Glomerular visceral epithelial cell (primary cell): ENCODE results near the gene CYB561D2.

ENCODE experiments used
- DNase-seq: peaks from one replicate; pipeline ENCODE4 v3.0.0-alpha.2; 2016; ENCODE audit errors: extremely low spot score

The CYB561D2 gene

DNA sequence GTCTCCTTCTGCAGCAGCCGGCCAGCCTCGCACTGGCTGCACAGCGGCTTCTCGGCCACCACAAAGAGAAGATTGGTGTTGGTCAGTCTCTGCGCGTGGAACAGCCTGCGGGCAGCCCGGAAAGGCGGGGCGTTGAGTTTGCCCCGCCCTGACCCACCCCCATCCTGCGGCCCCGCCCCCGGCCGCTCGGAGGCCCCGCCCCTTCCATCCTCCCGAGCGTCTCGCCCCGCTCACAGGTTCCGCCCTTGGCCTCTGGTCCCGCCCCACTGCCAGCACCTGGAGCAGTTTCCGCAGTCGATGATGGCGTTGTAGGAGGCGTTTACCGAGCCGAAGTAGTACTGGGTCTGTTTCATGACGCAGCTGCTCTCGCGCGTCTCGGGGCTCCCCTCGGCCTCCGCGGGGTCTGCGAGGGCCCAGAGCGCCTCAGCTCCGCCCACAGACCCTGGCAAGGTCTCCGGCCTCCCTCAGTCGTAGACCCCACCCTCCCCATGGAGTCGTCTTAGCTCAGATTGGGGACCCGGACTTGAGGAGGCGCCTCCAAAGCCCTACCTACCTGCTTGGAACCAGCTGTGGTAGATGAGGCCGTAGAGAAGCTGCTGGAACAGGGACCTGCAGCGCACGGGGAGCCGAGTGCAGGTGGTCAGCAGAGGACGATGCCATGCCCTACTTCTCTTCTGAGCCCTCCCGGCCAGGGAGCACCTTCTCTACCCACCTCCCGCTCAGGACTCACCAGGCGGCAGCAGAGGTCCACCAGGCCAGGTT, 14.6 kb downstream of the CYB561D2 start:
- peak; percentile 75 for DNase-seq

DNA sequence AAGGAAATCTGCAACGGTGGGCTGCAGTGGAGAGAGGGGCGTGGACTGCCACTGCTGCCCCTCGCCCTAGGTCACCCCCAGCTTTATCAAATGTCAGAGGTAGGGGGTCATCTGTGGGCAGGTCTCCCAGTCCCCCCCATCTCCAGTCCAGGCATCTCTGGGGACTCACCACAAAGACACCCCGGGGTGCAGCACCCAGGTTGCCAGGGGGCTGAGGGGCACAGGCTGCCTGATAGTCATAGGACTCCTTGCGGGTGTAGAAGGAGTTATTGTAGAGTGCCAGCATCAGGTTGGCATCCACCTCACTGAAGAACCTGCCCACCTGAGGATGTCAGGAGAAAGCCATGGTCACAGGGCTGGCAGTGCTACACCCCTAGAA, 15.2 kb downstream of the CYB561D2 start:
- no peak for DNase-seq

DNA sequence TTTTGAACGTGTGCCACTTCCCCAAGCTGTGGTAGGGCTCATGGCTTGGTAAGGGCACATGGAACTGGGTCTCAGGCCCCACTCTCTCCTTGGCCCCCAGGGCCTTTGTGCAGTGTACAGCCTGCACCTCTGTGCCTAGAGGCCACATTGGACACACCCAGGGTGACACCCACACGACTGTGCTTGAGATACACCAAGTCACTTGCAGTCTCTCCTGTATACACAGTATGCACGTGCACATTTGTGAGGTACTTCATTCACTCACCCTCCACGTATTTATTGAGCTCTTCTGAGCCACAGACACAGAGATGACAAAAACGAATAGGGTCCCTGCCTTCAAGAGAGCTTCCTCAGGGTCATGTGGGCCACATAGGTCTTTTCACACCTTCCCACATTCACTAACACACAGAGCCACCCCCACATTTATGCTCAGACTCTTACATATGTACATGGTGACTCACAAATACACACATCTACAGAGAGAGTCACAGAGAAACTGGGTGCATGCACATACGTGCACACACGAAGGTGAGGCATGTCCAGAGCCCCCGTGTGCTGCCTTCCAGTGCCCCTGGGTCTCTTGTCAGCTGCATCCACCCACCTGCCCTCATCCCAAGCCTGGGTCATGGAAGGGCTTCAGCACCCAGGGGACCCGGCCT, 18.5 kb downstream of the CYB561D2 start:
- DNase-seq, result no peak

DNA sequence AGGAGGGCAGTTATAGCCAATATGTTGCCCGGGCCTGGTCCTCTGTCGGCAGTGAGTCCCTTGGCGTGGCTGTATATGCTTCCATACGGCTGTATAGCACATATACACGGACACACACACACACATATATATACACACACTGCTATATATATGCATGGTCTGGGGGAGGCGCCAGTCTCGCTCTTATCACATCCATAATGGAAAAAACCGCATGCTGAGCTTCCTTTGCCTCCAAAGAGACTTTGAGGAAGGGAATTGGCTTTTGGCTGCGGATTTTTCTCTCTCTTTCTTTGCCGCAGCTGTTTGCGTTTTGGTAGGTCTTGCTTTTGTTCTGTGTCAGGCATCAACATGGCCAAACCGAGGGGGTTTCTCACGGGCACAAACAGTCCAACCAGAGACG, 19.9 kb downstream of the CYB561D2 start:
- no peak for DNase-seq

DNA sequence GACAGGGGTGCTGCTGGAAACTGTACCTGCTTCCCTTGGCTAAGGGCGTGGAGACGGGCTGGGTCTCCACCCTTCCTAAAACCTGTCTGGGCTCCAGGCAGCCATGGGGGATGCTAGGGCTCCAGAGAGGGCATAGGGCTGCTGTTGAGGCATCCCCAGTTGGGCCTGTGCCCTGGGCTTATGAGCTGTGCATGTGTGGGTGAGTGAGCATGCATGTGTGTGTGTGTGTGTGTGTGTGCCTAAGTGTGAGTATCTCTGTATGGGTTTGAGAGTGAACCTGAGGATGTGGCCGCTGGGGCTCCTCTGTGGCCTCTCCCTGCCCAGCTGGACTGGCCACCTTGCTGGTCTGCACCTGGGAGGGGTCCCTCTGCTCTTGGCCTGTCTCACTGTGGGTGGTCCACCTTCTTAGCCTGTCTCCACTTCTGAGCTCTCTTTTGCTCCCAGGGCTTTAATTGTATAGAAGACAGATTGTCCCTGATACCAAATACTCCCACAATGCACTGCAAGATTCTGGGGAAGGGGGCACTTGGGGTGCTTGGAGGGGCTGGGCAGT, 20.5 kb downstream of the CYB561D2 start:
- DNase-seq, result no peak

DNA sequence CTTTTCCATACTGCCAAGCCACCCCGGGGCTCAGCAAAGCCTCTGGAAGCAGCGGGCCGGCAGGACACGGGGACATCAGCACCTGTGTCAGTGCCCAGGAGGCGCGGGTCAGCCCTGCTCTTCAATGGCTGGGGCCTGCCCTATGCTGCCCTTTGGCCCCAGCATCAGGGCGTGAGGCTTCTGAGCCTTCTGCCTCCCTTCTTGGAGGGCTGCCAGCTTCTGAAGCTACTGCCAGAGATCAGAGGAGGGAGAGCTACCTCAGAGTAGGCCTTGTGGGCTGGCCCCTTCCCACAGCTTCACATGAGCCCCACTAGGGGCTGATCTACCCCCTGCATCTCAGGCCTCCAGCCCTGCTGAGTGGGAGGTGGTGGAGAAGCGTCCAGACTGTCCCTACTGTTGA, 21.7 kb downstream of the CYB561D2 start:
- no peak for DNase-seq

DNA sequence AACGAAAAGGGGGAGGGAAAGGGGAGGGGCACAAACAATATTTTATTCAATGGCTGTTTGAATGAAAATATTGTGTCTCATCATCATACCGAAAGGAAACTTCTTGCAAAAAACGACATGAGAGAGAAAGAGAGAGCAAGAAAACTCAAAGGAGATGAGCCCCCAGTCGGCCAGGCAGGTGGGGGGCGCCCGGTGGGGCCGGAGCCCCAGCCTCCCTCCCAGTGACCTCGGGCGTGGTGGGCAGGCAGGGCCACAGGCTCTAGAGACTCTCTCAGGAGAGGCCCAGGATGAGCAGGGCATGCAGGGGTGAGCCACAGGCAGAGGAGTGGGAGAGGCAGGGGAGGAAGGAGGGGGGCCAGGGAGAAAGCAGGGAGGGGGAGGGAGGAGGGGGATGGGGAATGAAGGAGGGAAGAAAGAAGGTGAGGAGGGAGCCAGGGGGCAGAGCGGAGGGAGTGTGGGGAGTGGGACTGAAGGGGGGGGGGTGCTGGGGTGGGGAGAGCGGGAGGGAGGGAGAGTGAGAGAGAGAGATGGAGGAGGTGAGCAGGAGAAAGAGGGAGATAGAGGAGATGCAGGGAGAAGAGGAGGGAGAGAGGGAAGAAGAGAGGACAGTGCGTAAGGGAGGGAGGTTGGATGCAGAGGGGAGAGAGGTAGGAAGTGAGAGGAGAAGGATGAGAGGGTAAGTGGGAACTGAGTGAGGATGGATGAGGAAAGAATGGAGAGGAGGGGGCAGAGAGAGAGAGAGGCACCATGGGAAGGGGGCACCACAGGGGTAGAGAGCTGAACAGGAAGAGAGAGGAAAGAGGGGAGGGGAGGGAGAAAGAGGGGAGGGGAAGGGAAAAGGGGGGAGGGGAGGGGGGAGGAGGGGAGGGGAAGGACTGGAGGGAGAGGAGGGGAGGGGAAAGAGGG, 22.7 kb downstream of the CYB561D2 start:
- no peak for DNase-seq

DNA sequence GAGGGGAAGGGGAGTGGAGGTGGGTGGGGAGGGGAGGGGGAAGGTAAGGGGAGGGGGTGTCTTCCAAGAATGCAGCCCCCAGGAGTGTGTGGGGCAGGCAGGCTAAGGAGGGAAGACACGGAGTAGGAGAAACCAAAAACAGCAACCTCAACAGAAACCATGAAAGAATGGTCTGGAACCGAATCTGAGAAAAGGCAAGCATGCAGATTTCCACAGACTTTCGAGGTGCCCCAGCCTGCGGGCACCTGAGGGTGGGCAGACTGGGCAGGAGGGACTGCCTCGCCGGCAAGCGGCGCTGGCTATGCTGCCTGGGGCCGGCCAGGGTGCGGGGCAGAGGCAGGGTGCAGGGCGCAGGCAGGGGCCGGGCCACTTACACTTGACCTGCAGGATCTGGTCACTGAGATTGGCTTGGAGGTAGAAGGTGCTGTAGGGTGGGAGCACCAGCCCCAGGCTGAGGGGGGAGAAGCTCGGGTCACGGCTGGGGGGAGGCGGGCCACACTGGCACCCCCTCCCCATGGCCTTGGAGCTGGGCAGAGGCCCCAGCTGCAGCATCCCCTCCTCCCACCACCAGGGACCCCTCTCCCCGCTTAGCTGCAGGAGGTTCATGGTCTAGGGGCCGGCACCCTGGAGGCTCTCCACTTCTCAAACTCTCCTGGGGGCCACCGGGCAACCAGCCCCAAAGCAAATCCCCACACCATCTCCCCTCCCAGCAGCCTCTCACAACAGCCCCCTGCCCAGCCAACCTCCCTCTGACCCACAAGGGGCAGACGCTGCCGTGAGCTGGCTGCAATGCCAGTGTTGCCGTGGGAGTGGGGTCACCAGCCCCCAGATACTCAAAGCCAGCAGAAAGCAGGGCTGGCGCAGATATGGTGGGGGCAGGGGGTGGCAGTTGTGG, 23.9 kb downstream of the CYB561D2 start:
- DNase-seq, result no peak

DNA sequence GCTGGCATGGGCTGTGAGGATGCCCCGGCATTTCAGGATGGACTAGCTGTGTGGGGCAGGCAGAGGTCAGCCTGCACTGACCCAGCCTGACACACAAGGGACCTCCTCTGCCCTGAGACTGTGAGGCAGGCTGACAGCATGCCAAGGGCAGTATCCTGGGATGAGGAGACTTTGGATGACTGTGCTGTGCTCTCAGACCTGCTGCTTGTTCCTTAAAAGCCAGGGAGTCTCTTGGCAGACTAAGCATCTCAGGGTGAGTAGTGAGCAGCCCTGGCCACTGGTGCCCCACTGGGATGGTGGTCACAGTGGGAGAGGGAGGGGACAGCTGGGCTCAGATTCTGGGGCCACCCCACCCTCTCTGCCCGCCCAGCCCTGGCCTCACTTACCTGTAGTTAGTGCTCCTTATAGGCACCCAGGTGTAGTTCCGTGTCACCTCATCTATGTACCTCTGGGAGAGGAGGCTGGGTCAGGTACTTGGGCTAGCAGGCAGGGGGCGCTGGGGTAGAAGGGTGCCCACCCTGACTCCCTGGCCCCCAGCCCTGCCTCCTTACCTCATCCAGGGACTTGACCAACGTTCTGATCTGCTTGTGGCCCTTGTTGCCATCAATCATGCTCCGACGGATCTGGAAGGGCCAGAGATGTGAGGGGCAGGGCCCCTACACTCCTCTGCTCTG, 24.7 kb downstream of the CYB561D2 start:
- DNase-seq, result no peak

DNA sequence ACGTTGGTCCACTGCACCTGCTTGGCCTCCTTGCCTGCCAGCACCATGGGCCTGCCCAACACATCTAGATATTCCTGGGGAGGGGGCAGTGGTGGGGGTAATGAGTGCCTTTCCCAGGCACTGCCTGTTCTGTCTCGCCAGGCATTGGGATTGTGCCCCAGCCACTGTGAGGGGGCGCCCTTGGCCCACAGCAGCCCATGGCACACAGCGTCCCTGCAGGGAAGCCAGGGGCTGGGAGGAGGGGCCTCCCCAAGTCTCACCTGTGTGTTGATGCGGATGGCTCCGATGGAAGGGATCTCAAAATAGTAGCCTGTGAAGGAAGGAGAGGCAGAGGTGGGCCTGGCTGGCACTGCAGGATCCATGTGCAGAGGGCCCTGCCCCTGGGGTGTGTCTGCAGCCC, 27.4 kb downstream of the CYB561D2 start:
- no peak for DNase-seq

DNA sequence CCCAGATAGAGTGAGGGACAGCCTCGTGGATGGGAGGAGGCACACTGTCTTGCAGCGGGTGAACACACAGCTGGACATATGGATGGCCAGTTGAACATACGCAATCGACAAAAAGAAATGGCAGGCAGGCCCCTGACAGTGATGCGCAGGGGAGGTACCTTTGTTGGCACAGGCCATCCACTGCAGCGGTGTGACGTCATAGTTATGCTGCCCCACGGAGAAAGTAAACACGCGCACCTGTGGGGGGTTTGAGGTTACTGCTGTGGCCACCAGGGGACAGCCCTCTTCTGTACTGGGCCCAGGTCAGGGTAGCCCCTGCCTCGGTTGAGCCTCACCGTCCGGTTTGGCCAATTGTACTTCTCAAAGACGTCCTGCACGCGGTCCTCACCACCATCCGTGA, 28.1 kb downstream of the CYB561D2 start:
- no peak for DNase-seq

DNA sequence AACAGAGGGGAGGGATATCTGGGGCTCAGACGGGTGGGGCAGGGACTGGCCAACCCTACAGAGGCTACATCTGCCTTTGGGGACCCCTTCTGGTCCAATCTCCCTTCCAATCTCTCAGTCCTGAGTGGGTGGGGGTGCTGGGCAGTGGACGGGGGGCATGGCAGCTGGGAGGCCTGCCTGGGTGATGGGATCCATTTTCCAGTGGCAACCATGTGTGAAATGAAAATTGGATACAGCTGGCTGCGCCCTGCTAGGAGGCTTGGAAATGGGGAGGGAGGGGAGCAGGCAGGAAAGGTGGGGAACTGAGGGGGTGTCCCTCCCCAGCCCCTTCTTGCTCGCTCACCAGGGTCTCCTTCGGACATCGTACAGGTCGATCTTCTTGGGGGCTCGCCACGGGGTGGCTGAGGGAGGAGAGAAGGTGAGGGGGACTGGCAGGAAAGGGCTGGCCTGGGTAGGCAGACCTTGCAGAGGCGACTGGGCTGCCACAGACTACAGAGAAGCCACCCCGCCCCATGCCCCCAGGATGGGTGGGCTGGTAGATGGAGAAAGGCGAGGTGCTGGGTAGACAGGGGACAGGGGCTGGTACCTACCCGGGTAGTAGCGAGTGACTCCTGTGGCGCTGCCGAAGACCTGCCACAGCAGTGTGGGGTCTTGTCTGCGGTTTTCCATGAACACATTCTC, 29.9 kb downstream of the CYB561D2 start:
- no peak for DNase-seq

DNA sequence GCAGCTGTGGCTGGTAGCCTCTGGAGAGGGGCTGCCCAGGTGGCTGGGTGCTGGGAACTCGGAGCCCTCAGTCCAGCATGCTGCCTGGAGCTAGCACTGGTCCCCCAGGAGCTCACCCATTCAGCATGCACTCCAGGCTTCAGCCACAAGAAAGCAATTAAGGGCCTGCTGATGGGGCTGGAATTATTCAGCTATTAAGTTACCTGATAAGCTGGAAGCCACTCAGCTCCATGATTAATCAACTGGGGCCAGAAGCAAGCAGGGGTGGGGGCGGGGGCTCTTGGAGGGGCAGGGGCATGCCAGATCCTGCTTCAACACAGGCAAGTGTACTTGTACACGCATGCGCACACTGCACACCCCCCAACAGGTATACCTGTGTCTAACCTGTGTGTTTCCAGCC, 30.7 kb downstream of the CYB561D2 start:
- DNase-seq, result no peak

DNA sequence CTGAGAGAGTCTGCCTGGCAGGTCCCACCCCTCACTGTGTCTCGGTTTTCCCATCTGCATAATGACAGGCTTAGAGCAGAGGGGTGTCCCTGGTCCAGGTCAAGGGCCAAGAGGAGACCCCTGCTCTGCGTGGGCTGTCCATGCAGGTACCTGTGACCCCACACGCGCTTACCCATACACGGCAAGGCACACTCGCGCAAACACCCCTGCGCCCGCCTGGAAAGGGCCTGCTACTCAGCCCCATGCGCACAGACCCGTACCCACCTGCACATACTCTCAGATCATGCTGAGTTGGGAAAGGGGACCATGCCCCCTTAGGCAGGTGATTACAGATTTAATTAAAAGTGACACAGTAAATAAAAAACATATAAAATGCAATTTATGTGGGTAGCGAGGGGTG, 32.1 kb downstream of the CYB561D2 start:
- no peak for DNase-seq

DNA sequence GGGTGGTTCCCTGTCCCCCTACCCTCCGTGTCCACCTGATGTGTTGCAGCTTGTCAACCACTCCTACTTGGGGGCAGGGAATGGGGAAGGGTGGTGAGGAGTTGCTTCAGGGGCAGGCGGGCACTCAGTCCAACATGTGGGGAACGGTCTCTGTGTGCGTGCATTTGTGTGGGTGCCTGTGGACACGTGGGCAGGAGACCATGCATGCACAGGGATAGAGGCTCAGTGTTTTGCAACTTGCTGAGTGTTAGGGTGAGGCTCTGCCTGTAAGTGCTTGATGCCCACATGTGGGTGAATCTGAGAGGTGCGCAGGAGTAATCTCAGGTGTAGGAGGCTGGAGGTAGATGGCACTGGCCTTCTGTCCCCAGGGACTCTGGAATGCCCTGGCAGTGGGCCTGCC, 33.1 kb downstream of the CYB561D2 start:
- DNase-seq, result no peak

DNA sequence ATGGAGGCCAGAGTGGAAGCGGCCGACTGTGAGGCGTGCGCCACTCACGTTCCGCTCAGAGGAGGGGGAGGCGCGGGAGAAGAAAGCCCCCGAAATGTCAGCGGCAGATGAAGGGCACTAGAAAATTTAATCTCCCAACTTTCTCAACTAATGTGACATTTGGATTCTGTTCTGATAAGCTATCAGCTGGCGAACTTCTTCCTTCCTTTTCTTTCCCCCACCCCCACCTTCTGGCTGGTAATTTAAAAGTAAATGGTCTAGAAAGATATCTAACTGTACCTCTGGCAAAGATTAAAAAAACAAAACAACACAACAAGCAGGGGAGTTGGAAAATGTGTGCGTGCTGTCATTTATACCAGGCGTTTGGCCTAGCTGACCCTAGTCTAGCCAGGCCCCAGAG, 35.1 kb downstream of the CYB561D2 start:
- no peak for DNase-seq

DNA sequence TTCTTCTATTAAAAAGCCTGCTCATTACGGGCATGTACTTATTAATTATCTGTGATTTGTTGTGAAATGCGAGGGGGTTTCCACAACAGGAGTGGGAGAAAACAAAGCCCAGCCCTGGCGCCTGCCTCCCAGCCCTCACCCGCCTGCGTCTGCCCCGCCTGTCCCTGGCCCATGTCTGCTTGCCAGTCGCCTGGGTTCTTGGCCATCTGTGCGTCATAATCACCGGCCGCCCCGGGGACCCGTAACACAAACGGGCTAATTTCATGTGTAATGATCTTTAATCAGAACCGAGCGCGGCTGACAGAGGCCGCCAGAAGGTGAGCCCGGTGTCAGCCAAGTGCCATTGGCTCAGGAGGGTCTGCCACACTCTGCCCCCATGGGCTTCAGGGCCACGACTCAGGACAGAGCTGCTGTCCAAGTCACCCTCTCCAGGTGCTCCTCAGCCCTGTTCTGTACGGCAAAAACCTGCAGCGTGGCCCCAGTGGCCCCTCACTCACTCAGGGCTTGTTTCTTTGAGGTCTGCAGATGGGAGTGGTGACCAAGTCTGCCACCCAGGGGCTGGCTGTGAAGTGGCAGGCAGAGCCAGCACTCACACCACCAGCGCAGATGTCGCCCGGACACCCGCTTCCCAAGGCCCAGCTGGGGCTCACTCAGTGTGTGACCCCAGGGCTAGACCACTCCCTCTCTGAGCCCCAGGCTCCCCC, 37.5 kb downstream of the CYB561D2 start:
- DNase-seq, result no peak

DNA sequence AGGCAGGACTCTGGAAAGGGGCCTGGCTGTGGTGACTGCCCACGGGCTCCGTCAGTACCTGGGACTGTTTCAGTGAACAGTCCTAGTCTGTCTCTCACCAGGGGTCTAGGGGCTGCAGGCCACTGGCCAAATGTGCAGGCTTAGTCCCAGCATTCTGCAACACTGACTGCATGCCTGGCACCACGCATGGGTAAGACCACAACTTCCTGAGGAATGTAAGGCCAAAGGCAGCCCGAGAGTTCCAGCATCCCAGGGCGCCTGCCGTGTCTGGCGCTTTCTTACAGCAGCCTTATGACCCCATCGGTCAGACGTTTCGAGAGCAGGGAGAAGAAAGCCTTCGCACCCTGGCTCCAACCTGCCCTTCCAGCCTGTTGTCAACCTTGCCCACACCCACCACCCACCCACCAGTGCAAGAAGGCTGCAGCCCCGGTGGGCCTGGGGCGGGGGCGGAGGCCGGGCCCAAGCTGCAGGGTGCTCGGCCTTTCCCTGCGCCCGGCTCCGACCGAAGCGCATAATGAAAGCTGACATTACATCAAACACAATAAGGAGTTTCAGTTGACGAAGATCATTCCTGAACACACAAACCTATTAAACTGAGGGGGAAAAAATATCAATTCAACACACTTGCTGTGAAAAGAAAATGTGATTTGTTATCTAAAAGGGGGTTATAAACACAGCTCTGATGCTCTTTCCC, 38.2 kb downstream of the CYB561D2 start:
- no peak for DNase-seq

DNA sequence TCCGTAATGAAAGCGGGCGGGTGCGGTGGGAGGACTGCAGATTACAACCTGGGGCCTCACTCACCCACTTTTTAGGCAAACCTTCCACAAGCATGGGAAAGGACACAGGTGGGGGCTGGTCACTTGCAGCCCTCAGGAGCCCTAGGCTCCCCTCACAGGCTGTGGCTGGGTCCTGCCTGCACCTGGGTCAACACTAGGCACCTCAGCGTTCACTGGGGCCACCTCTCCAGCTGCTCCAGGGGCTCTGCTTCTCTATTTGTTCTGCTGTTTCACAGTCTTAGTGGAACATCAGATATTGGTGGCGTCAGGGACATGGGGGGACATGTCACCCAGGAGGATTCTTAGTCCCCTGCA, 38.7 kb downstream of the CYB561D2 start:
- no peak for DNase-seq
